HG02763 (cell line): ENCODE results near the gene GPR176.

Experiments used
- ATAC-seq: cut with Tn5 transposase; IDR thresholded peaks from one replicate; pipeline ENCODE4 v1.9.1; 2021; ENCODE audit warnings: mild to moderate bottlenecking, moderate library complexity; ENCODE audit not compliant: unreplicated experiment

The GPR176 gene

GRCh38 chr15:39860200-39860599 lies 59.9 kb downstream of the GPR176 start:
- no peak for ATAC-seq

DNA sequence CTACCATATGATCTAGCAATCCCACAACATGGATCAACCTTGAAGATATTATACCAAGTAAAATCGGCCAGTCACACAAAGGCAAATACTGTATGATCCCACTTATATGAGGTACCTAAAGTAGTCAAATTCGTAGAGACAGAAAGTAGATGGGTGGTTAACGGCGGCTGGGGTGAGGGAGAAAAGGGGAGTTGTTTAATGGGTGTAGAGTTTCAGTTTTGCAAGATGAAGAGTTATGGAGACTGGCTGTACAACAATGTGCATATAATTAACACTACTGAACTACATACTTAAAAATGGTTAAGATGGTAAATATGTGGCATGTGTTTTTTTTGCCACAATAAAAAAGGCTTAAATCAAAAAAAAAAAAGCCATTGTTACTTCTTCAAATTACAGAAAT lies 60.4 kb downstream of the GPR176 start:
- ATAC-seq = no peak

GRCh38 chr15:39857132-39857531 lies 62.9 kb downstream of the GPR176 start:
- ATAC-seq = no peak

- no peak for ATAC-seq
These were observed 63.7 kb downstream of the GPR176 start for GRCh38 chr15:39856357-39856756.

DNA sequence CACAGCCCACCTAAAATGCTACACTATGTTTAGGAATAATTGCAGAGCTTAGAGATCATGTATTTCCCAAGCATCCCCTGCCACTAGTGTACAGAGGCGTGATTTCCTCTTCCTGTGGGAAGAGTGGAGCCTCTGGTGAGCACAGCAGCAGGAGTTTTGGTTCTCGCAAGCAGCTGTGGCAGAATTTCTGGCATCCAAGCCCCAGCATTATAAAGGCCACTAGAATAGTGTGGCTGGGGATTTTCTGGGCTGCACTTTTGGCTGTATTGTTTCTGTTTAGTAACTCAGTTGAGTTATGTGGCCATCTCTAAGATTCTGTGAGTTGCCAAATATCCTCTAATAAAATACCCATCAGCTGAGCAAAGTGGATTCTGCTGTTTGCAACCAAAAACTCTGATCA lies 64.7 kb downstream of the GPR176 start:
- ATAC-seq = no peak

GRCh38 chr15:39854161-39854560 lies 65.9 kb downstream of the GPR176 start:
- no peak for ATAC-seq

DNA sequence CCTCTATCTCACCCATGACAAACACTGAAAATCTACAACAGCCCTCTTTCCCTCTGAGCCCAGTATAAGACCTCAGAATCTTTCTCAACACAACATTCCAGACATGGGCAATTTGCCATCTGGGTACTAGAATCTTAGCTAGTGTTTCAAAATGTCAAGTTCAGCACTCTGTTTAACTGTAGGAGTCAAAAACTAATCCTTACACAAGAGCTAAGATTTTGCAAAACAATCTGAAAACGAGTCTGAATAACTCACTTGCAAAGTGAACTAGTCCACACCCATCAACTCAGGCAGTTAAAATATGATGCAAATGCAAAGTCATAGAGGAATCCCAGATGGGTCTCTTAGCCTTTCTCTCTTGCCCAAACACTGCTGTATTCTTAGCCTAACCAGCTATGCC lies 67.8 kb downstream of the GPR176 start:
- no peak for ATAC-seq

- ATAC-seq = no peak
These were observed 68.5 kb downstream of the GPR176 start for GRCh38 chr15:39851500-39852092.

DNA sequence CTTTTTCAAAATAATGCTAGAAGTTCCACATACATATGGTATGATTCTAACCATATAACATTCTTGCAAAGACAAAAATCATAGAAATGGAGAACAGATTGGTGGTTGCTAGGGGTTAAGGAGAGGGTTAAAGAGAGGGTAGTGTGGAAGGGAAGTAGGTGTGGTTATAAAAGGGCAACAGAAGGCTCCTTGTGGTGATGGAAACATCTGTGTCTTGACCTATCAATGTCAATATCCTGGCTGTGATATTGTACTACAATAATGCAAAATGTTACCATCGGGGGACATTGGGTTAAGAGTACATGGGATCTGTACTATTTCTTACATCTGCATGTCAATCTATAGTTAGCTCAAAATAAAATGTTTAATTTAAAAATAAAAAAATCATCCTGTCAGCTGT lies 69.6 kb downstream of the GPR176 start:
- ATAC-seq = no peak

GRCh38 chr15:39846108-39846507 lies 74.0 kb downstream of the GPR176 start:
- no peak for ATAC-seq

DNA sequence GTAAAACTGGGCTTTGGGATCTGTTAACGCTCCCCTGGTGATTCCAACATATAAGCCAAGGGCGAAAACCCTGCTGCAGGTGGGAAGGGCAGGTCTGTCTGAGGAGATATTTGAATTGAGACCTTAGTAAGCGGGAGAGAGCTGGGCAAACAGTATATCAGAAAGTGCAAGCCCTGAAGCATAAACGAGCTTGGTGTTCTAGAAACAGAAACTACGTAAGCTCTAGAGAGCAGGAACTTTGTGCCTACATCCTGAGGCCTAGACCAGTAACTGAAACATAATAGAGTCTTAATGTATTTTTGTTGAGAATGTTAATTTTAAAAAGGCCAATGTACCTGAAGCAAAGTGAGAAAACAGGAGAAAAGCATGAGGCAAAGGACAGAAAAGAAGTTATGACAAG lies 74.5 kb downstream of the GPR176 start:
- no peak for ATAC-seq

DNA sequence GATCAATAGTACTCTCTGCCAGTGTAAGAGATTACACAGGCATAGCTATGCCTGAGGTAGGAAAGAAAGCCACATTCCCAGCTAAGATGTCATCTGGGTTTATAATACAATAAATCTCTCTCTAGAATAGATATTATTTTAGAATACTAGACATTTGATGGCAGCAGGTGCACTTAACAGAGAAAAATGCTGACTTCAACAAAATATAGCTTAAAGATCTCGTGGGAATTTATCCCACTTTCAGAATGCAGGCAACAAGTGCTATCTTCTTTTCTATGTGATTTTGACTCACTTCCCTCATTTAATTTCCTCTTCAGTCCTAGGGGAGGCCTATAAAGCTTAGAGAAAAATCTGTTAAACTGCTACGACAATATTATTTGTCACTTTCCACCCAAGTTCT lies 76.5 kb downstream of the GPR176 start:
- no peak for ATAC-seq

DNA sequence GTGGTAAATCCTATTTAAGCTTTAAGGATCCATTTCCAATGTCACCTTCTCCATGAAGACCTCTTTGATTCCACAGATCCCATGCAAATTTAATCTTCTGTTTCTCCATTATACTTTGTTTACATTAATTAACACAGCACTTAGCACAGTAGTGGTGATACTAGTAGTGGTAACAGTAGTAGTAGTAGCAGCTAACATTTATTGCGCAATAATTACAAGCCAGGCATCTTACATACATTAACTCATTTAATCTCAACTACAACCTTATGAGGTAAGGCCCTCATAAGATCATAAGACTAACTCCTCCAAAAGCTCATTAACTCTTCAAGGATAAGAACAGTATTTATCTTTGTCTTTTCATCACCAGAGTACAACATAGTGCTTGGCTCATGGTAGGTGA lies 82.6 kb downstream of the GPR176 start:
- ATAC-seq = no peak

- no peak for ATAC-seq
These were observed 84.5 kb downstream of the GPR176 start for GRCh38 chr15:39835550-39835949.

DNA sequence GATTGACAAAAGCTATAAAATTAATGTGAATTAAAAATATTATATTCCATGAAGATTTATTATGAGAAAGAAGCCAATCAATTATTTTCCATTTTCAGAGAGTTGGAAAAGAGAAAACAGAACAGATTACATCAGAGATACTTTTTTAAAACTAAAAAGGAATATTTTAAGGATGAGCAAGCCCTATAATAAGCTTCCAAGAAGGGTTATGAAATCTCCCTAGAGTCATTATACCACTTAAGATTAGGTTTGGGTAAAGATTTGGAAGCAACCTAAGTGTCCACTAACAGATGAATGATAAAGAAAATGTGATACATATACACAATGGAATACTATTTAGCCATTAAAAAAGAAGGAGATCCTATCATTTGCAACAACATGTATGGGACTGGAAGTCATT lies 85.8 kb downstream of the GPR176 start:
- no peak for ATAC-seq

- no peak for ATAC-seq
These were observed 86.5 kb downstream of the GPR176 start for GRCh38 chr15:39833515-39833981.

GRCh38 chr15:39830166-39830565 lies 89.9 kb downstream of the GPR176 start:
- no peak for ATAC-seq

DNA sequence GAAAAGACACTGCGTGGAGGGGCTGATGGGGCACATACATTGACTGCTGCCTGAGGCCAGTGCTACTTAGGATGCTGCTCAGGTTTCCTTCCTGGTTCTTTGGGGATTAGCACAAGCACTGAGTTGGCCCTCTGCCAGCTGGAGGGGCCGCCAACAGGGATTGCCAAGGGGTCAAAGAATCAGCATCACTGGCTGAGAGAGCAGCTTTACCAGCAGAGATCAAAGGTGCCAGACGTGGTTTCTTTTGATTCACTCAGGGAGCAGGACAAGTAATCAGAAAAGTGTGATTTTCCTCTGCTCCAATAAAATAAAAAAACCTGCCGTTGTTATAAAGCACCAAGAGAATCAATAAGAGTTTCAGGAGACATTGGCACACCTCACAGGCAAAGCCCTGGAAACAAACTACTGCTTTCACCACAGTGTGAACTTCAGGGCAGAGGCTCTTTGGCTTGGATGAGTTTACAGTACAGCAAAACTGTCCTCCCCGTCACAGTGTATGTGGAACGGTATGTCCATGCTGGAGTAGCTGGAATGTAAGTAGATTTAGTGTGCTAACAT lies 91.6 kb downstream of the GPR176 start:
- no peak for ATAC-seq

GRCh38 chr15:39826975-39827374 lies 93.1 kb downstream of the GPR176 start:
- ATAC-seq = no peak

DNA sequence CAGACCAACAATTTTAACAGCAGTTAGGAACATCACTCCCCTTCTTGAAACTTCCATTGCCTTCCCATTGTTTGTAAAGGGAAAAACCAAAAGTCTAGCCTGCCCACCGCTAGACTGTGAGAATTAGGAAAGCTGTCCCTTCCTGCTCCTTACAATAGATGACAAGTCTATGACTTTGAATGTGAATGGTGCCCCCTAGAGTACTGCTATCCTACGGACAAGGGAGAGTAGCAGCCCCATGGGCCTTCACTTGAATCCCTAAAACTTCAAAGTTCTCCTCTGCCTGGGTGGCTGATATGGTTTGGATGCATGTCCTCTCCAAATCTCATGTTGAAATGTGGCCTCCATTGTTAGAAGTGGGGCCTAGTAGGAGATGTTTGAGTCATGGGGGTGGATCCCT lies 96.4 kb downstream of the GPR176 start:
- ATAC-seq = no peak

DNA sequence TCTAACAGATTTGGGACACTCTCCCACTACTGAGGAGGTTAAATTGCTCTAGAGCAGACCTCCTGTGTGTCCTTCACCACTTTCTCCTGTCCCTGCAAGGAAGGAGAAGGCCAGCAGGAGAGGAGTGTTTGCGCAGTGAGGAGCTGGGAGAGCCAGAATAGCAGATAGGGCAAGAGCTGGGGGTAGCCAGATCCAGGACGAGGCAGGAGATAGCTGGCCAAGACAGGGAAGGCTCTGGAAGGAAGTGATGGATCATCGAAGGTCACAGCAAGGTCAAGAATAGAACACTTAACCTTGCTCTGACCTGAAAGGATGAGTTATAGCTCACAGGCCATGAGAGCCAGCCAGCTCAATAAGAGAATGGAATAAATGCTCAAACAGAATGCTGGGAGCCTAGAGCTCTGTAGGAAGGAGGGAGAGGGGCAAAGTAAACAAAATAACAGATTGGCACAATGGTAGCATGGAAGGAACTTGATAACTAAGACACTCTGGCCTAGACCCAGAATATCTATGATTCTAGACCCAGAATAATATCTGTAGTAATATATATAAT lies 99.9 kb downstream of the GPR176 start:
- no peak for ATAC-seq

- ATAC-seq = no peak
These were observed 100.5 kb downstream of the GPR176 start for GRCh38 chr15:39819533-39819932.

GRCh38 chr15:39817892-39818291 lies 102.2 kb downstream of the GPR176 start:
- no peak for ATAC-seq
